Keratinocyte (primary cell): ENCODE measurements around the gene TP63. TPM values are rescaled to one million over a fixed set of nuclear protein-coding genes. Genes with fewer than 3 reads are reported as not detected.

ENCODE experiments used
- DNase-seq: peaks from one replicate; pipeline ENCODE4 v3.0.0-alpha.2; 2011; ENCODE audit warnings: low read depth, missing footprints, low spot score
- FAIRE-seq: peaks from 2 replicates; lab custom pipeline; 2011; peaks lifted over from hg19 to GRCh38; lab: Jason Lieb, UNC
- H2AFZ ChIP-seq: 2 replicates; pipeline ENCODE4 v1.6.0; 2012; ENCODE audit warnings: low read length, control low read depth, inconsistent platforms; ENCODE audit not compliant: control insufficient read depth
- H3K27ac ChIP-seq: 2 replicates; pipeline ENCODE4 v1.5.1; 2011; ENCODE audit warnings: low read length; ENCODE audit not compliant: control insufficient read depth, insufficient read depth
- H3K27me3 ChIP-seq: 3 replicates; pipeline ENCODE4 v1.6.0; 2011; ENCODE audit warnings: low read length; ENCODE audit not compliant: control insufficient read depth, insufficient read depth; ENCODE audit errors: extremely low read depth
- H3K36me3 ChIP-seq, 2 experiments: 2 replicates in 1 of 2; 3 replicates in 1 of 2; pipeline ENCODE4 v1.5.1; 2011; ENCODE audit warnings: low read length in 2 of 2, mild to moderate bottlenecking in 1 of 2; ENCODE audit not compliant: control insufficient read depth in 2 of 2, insufficient read depth in 2 of 2; ENCODE audit errors: extremely low read depth in 1 of 2
- H3K4me1 ChIP-seq: 3 replicates; pipeline ENCODE4 v1.5.1; 2011; ENCODE audit warnings: low read length; ENCODE audit not compliant: control insufficient read depth, insufficient read depth; ENCODE audit errors: extremely low read depth
- H3K4me2 ChIP-seq: 3 replicates; pipeline ENCODE4 v1.6.0; 2011; ENCODE audit warnings: low read depth, low read length; ENCODE audit not compliant: control insufficient read depth, insufficient read depth; ENCODE audit errors: extremely low read depth
- H3K4me3 ChIP-seq, 3 experiments: fragments of 200-600 bp in 1 of 3; sonication (generic) in 1 of 3; 2 replicates in 2 of 3; 3 replicates in 1 of 3; pipeline ENCODE4 v1.5.1; 2011 to 2016; ENCODE audit warnings: low read length in 3 of 3, mild to moderate bottlenecking in 3 of 3, control low read depth in 2 of 3, inconsistent platforms in 1 of 3, low read depth in 1 of 3, mixed read lengths in 1 of 3, mixed run types in 1 of 3, moderate library complexity in 1 of 3; ENCODE audit not compliant: control insufficient read depth in 2 of 3, insufficient read depth in 2 of 3; ENCODE audit errors: extremely low read depth in 1 of 3
- H3K79me2 ChIP-seq: 2 replicates; pipeline ENCODE4 v1.6.0; 2012; ENCODE audit warnings: low read length; ENCODE audit not compliant: control insufficient read depth, insufficient read depth
- H3K9ac ChIP-seq: 3 replicates; pipeline ENCODE4 v1.6.0; 2011; ENCODE audit warnings: low read length; ENCODE audit not compliant: control insufficient read depth, insufficient read depth; ENCODE audit errors: extremely low read depth
- H3K9me1 ChIP-seq: 3 replicates; pipeline ENCODE4 v1.6.0; 2011; ENCODE audit warnings: low read length; ENCODE audit not compliant: control insufficient read depth, insufficient read depth; ENCODE audit errors: extremely low read depth
- H3K9me3 ChIP-seq: 2 replicates; pipeline ENCODE4 v1.5.1; 2012; ENCODE audit warnings: low read depth, low read length; ENCODE audit not compliant: control insufficient read depth
- H4K20me1 ChIP-seq: 3 replicates; pipeline ENCODE4 v1.6.0; 2011; ENCODE audit warnings: low read length; ENCODE audit not compliant: control insufficient read depth, insufficient read depth; ENCODE audit errors: extremely low read depth
- EZH2 ChIP-seq: IDR thresholded peaks from one replicate; pipeline ENCODE4 v1.6.1; 2012; ENCODE audit warnings: inconsistent platforms, mild to moderate bottlenecking, low read length, moderate library complexity
- dilution Hi-C: fragments of 300-500 bp; cut with MboI; formaldehyde crosslinking; loops from one replicate; pipeline ENCODE4 v1.7.0; 2020; ENCODE audit warnings: low sequenced_read_pairs; ENCODE audit not compliant: extremely low pct_ligation_motif_present
- polyA plus RNA-seq, 5 experiments: library from polyadenylated mRNA; depleted of rRNA in 3 of 5; stranded (reverse) in 3 of 5; stranded (forward) in 1 of 5; unstranded in 1 of 5; fragments of >200 nt; gene quantifications; 1 replicate in 1 of 5; 2 replicates in 3 of 5; 3 replicates in 1 of 5; pipeline versions ENCODE4 v1.2.1 to v1.2.3, GENCODE V29; 2011 to 2012; ENCODE audit warnings: missing spikeins in 2 of 5, low read depth in 1 of 5, low replicate concordance in 1 of 5
- TF ChIP-seq, protein P1 (sequence below), 3 experiments: IDR thresholded peaks in 1 of 3; conservative IDR thresholded peaks in 1 of 3; optimal IDR thresholded peaks in 1 of 3; 2 replicates in 2 of 3; 3 replicates in 1 of 3; pipeline versions ENCODE3 to v1.5.1; 2011; ENCODE audit warnings: low read length in 3 of 3, mild to moderate bottlenecking in 3 of 3, moderate library complexity in 2 of 3, control low read depth in 1 of 3, inconsistent platforms in 1 of 3; ENCODE audit not compliant: insufficient read depth in 2 of 3; ENCODE audit errors: extremely low read depth in 1 of 3

TP63 gene
- polyA plus RNA-seq, 1 donor (not counting 4 experiments of a cell fraction or from before 2014, with no cell fraction given), result 214 TPM

DNA sequence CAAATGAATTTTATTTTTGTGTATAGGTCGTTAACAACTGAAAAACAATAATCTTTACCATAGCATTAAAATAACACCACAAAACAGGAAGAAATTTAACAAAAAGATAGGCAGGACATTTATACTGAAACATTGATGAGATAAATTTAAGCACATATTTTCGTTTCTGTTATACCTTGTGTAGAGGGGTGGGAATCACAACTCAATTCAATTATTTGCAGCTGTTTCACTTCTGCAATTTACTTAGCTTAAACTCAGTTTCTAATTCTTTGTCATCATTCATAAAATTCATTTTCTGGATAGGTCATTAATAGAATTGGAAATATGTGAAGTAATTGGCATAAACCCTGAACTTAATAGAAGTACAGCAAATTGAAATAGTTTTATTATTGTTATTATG is 42.3 kb downstream of the TP63 start:
- H2AFZ ChIP-seq, result no peak overlapping the region
- H4K20me1 ChIP-seq, result no peaks in the 10 kb centered on the region
- dilution Hi-C loops, result no loop called here
- H3K79me2 ChIP-seq, result no peaks in the 10 kb centered on the region
- FAIRE-seq, result no peak
- H3K4me2 ChIP-seq, result no peak overlapping the region
- no peaks in the 10 kb centered on the region for H3K9me3 ChIP-seq
- no peaks in the 10 kb centered on the region for H3K27me3 ChIP-seq
- H3K4me3 ChIP-seq, result no peak overlapping the region
- H3K36me3 ChIP-seq, result no peaks in the 10 kb centered on the region
- no peaks in the 10 kb centered on the region for H3K9me1 ChIP-seq
- TF ChIP-seq EZH2, result no peak
- TF ChIP-seq, protein P1, sequence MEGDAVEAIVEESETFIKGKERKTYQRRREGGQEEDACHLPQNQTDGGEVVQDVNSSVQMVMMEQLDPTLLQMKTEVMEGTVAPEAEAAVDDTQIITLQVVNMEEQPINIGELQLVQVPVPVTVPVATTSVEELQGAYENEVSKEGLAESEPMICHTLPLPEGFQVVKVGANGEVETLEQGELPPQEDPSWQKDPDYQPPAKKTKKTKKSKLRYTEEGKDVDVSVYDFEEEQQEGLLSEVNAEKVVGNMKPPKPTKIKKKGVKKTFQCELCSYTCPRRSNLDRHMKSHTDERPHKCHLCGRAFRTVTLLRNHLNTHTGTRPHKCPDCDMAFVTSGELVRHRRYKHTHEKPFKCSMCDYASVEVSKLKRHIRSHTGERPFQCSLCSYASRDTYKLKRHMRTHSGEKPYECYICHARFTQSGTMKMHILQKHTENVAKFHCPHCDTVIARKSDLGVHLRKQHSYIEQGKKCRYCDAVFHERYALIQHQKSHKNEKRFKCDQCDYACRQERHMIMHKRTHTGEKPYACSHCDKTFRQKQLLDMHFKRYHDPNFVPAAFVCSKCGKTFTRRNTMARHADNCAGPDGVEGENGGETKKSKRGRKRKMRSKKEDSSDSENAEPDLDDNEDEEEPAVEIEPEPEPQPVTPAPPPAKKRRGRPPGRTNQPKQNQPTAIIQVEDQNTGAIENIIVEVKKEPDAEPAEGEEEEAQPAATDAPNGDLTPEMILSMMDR (optimal IDR thresholded peaks at IDR 0.05 in 1 of 3, IDR thresholded peaks at IDR 0.05 in 1 of 3, conservative IDR thresholded peaks at IDR 0.05 in 1 of 3; ENCODE audit: extremely low read depth in 1 of 3, insufficient read depth in 2 of 3, low read length in 3 of 3), result no peak
- no peak for DNase-seq
- H3K4me1 ChIP-seq, result no peaks in the 10 kb centered on the region
- no peak overlapping the region for H3K27ac ChIP-seq
- no peak overlapping the region for H3K9ac ChIP-seq

DNA sequence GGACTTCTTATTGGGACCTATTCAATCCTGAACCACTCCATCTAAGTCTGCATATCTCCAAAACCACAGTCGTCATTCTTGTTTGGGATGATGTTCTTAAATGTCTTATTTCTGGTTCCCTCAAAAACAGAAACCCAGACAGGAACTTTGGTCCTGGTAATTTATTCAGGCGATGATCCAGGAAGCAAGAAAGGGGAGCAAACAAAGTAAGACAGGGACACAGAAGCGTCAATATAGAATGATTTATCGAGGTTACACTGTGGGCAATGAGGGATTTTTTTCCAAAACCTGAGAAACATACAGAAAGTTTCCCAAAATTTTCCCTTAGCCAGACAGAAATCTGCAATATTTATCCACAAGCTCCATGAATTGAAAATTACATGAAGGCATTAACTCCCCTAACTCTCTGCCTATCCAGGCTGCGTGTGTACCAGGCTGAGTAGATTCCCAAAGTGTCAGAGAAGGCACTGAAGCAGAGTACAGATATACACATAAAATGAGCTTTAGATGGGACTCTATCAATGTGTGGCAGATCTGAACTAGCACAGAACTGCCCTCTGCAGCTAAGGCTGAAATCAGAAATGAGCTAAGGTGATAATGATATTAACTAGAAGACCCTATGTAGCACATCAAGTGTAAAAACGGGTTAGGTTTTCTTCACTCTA is 43.2 kb downstream of the TP63 start:
- H3K9me1 ChIP-seq, result no peaks in the 10 kb centered on the region

More for the DNA sequence above, 43.2 kb downstream of the TP63 start:
- Histone ChIP-seq H3K4me3 (no peak overlapping the region), H3K36me3 (no peaks in the 10 kb centered on the region), H3K79me2 (no peaks in the 10 kb centered on the region), H3K9ac (no peak overlapping the region), H2AFZ (no peak overlapping the region), H3K4me1 (no peaks in the 10 kb centered on the region), H4K20me1 (no peaks in the 10 kb centered on the region), H3K9me3 (no peaks in the 10 kb centered on the region), H3K4me2 (no peak overlapping the region), H3K27me3 (no peaks in the 10 kb centered on the region), H3K27ac (no peak overlapping the region)
- TF ChIP-seq, protein P1 (optimal IDR thresholded peaks at IDR 0.05 in 1 of 3, IDR thresholded peaks at IDR 0.05 in 1 of 3, conservative IDR thresholded peaks at IDR 0.05 in 1 of 3; ENCODE audit: extremely low read depth in 1 of 3, insufficient read depth in 2 of 3, low read length in 3 of 3), result no peak
- no peak for TF ChIP-seq EZH2
- FAIRE-seq, result no peak
- no peak for DNase-seq
- dilution Hi-C loops, result no loop called here
